HepG2 (cell line): Measurements from ENCODE around the gene FLACC1. TPM values are rescaled to one million over a fixed set of nuclear protein-coding genes. Genes with fewer than 3 reads are reported as not detected.

Source experiments
- ATAC-seq: fragments of 200-7000 bp; cut with Tn5 transposase; 3 replicates; pipeline ENCODE4 v1.9.1; 2020; ENCODE audit warnings: mild to moderate bottlenecking, moderate library complexity
- BruUV-seq: library from RNA; stranded (reverse); fragments of 400-500 nt; replicated peaks from 2 replicates; lab custom pipeline; 2021; lab: Mats Ljungman, UMichigan
- CTCF ChIA-PET: fragments of 300-600 bp; formaldehyde crosslinking; extraction: SDS; loops from one replicate; lab custom pipeline; 2021; ENCODE audit warnings: low total read pairs, inconsistent platforms, low intra/inter-chr PET ratio; lab: Yijun Ruan, JAX
- POLR2A ChIA-PET: fragments of 350-600 bp; sonication (Branson Sonifier 250); formaldehyde crosslinking; loops from one replicate; lab custom pipeline; 2020; ENCODE audit warnings: antibody characterized with exemption, inconsistent platforms; lab: Yijun Ruan, JAX
- DNase-seq: peaks from one replicate; pipeline ENCODE4 v3.0.0-alpha.2; 2015; ENCODE audit warnings: low spot score
- FAIRE-seq: peaks from 3 replicates; lab custom pipeline; 2011; peaks lifted over from hg19 to GRCh38; lab: Jason Lieb, UNC
- H2AFZ ChIP-seq: one replicate; pipeline ENCODE4 v1.6.1; 2011; ENCODE audit warnings: low read length, inconsistent platforms
- H3K27ac ChIP-seq: fragments of 300-600 bp; 3 replicates; pipeline ENCODE4 v1.8.0; 2011; ENCODE audit warnings: mixed run types, mild to moderate bottlenecking, mixed read lengths, low read length, inconsistent platforms; ENCODE audit not compliant: insufficient read depth; ENCODE audit errors: extremely low read length
- H3K27me3 ChIP-seq, 2 experiments: fragments of 200-600 bp in 1 of 2; 2 replicates in 1 of 2; 3 replicates in 1 of 2; pipeline versions ENCODE4 v1.6.0 to v1.8.0; 2011; ENCODE audit warnings: low read length in 2 of 2, mild to moderate bottlenecking in 2 of 2, moderate library complexity in 2 of 2, inconsistent platforms in 1 of 2; ENCODE audit not compliant: insufficient read depth in 2 of 2, control insufficient read depth in 1 of 2
- H3K36me3 ChIP-seq, 2 experiments: fragments of 200-600 bp in 1 of 2; replicated peaks in 1 of 2; 2 replicates in 1 of 2; 3 replicates in 1 of 2; pipeline versions ENCODE4 v1.5.1 to v1.8.0; 2011; ENCODE audit warnings: low read length in 2 of 2, inconsistent platforms in 1 of 2; ENCODE audit not compliant: insufficient read depth in 2 of 2, control insufficient read depth in 1 of 2
- H3K4me1 ChIP-seq: 2 replicates; pipeline ENCODE4 v1.5.1; 2012; ENCODE audit warnings: low read length, inconsistent platforms; ENCODE audit not compliant: insufficient read depth
- H3K4me2 ChIP-seq: 2 replicates; pipeline ENCODE4 v1.6.0; 2011; ENCODE audit warnings: low read depth, low read length, inconsistent platforms
- H3K4me3 ChIP-seq, 3 experiments: fragments of 200-600 bp in 1 of 3; sonication (generic), shearing (Covaris generic) in 1 of 3; replicated peaks in 1 of 3; 2 replicates each; pipeline ENCODE4 v1.5.1; 2011 to 2016; ENCODE audit warnings: low read length in 3 of 3, inconsistent platforms in 2 of 3, low read depth in 2 of 3, mild to moderate bottlenecking in 2 of 3, control low read depth in 1 of 3, mixed read lengths in 1 of 3; ENCODE audit not compliant: insufficient read depth in 1 of 3
- H3K79me2 ChIP-seq: one replicate; pipeline ENCODE4 v1.6.1; 2011; ENCODE audit warnings: low read length, inconsistent platforms; ENCODE audit not compliant: insufficient read depth
- H3K9ac ChIP-seq: 2 replicates; pipeline ENCODE4 v1.6.0; 2011; ENCODE audit warnings: mild to moderate bottlenecking, low read depth, low read length, inconsistent platforms; ENCODE audit not compliant: insufficient read depth
- H3K9me3 ChIP-seq: 2 replicates; pipeline ENCODE4 v1.5.1; 2012; ENCODE audit warnings: mild to moderate bottlenecking, low read length
- H4K20me1 ChIP-seq: 2 replicates; pipeline ENCODE4 v1.6.0; 2011; ENCODE audit warnings: inconsistent platforms, mild to moderate bottlenecking, low read length, moderate library complexity; ENCODE audit not compliant: insufficient read depth
- CSRNP1 ChIP-seq: sonication (generic); formaldehyde crosslinking; IDR thresholded peaks from 2 replicates; pipeline ENCODE4 v1.8.1; 2023; ENCODE audit warnings: mild to moderate bottlenecking, missing genetic modification reagents
- PATZ1 ChIP-seq: sonication (generic); formaldehyde crosslinking; IDR thresholded peaks from 2 replicates; pipeline ENCODE4 v1.4.0; 2020; ENCODE audit warnings: missing genetic modification reagents
- POLR2AphosphoS5 ChIP-seq: IDR thresholded peaks from 2 replicates; pipeline ENCODE4 v1.6.1; 2012; ENCODE audit warnings: low read depth, low read length
- RBM22 ChIP-seq: fragments of 200-400 bp; formaldehyde crosslinking; optimal IDR thresholded peaks from 2 replicates; pipeline ENCODE3; 2017; ENCODE audit warnings: mild to moderate bottlenecking, low read length, moderate library complexity
- ZNF501 ChIP-seq: sonication (generic); formaldehyde crosslinking; IDR thresholded peaks from 2 replicates; pipeline ENCODE4 v1.5.1; 2020; ENCODE audit warnings: mild to moderate bottlenecking, moderate library complexity, missing genetic modification reagents
- ZNF552 ChIP-seq: sonication (generic); formaldehyde crosslinking; IDR thresholded peaks from 2 replicates; pipeline ENCODE4 v1.9.0; 2022; ENCODE audit warnings: missing genetic modification reagents, mild to moderate bottlenecking, borderline replicate concordance
- ZNF557 ChIP-seq: sonication (generic); formaldehyde crosslinking; IDR thresholded peaks from 2 replicates; pipeline ENCODE4 v1.4.0; 2020; ENCODE audit warnings: missing genetic modification reagents
- WGBS: methylation state at CpG from one replicate; pipeline ENCODE4 v1.1.6; 2017; ENCODE audit warnings: low lambda C conversion rate; 5-methylcytosine and 5-hydroxymethylcytosine counted together
- in situ Hi-C: cut with HindIII; loops from 2 replicates; pipeline ENCODE4 v1.10.0; 2017; ENCODE audit warnings: low pct_unique_long_range_greater_than_20kb; ENCODE audit not compliant: extremely low pct_ligation_motif_present
- intact Hi-C: fragments of 100-400 bp; cut with micrococcal nuclease; formaldehyde crosslinking; loops from one replicate; pipeline ENCODE4 v1.10.0; 2022; ENCODE audit not compliant: unreplicated experiment
- polyA plus RNA-seq, 8 experiments: library from polyadenylated mRNA; depleted of rRNA in 3 of 8; stranded (reverse) in 7 of 8; unstranded in 1 of 8; fragments of >200 nt; fragmentation: Illumina TruSeq in 4 of 8; extraction: Trizol in 4 of 8; gene quantifications; 2 replicates each; pipeline versions ENCODE4 v1.2.1 to v1.2.3, GENCODE V29; 2011 to 2016; ENCODE audit warnings: low read depth in 4 of 8, missing spikeins in 1 of 8, mixed read lengths in 1 of 8; ENCODE audit not compliant: insufficient read depth in 1 of 8
- total RNA-seq, 5 experiments: library from RNA; depleted of rRNA; stranded (reverse); fragments of >200 nt; fragmentation: Illumina TruSeq; extraction: Trizol; gene quantifications; 2 replicates each; pipeline ENCODE4 v1.2.3, GENCODE V29; 2016; ENCODE audit warnings: low read depth in 1 of 5

The FLACC1 gene
- total and polyA plus RNA-seq, 2 of the 13 experiments (the other 11 are each of a cell fraction or from before 2014, with no cell fraction given), result 0.35 to 0.59 TPM

- TF ChIP-seq ZNF501, result no peak
- TF ChIP-seq RBM22, result peak; percentile 67
- TF ChIP-seq ZNF557 (CRISPR knock-in tag), result no peak
- no peak for TF ChIP-seq ZNF552 (CRISPR knock-in tag)
- no peak for TF ChIP-seq CSRNP1 (CRISPR knock-in tag)
- Histone ChIP-seq H3K4me1 (no peaks in the 10 kb centered on the region), H2AFZ (no peak overlapping the region), H3K4me2 (no peak overlapping the region), H3K4me3 (no peak overlapping the region), H3K27me3 (no peaks in the 10 kb centered on the region), H3K27ac (no peak overlapping the region), H3K36me3 (peaks cover 0 to 20% of the 10 kb centered on the region in 2 experiments; a peak in 2 of 5 replicates), H3K9me3 (no peaks in the 10 kb centered on the region), H4K20me1 (no peaks in the 10 kb centered on the region), H3K79me2 (no peaks in the 10 kb centered on the region), H3K9ac (no peak overlapping the region)
- intact Hi-C loops, result no loop called here
- DNase-seq (no peak), FAIRE-seq (no peak), ATAC-seq (peak; percentile 20; the same call in 1 of the 3 replicates)
- no TSS peak for BruUV-seq
- whole genome bisulfite sequencing, result 95% methylated on average over 5 of the region's 5 CpGs
- POLR2A ChIA-PET, result interaction anchor here (0.7 to 1.6 kb wide), 2 partner anchors 11 to 19 kb away, joined by 3 to 5 read pairs; no protein-coding TSS in a partner anchor
- CTCF ChIA-PET, result no interaction called here
- in situ Hi-C loops, result loop anchor here (5.0 kb wide), 1 partner anchor 117 kb away; no protein-coding TSS in a partner anchor
Measured at GRCh38 chr2:201244829-201245228, 112.3 kb downstream of the FLACC1 start.

GRCh38 chr2:201242571-201243277, 114.4 kb downstream of the FLACC1 start:
- Histone ChIP-seq H3K4me3 (no peak overlapping the region), H3K79me2 (peaks cover 6% of the 10 kb centered on the region), H3K9ac (no peak overlapping the region), H3K4me2 (no peak overlapping the region), H4K20me1 (no peaks in the 10 kb centered on the region), H3K27me3 (no peaks in the 10 kb centered on the region), H2AFZ (no peak overlapping the region), H3K9me3 (no peaks in the 10 kb centered on the region), H3K36me3 (peaks cover 4 to 29% of the 10 kb centered on the region in 2 experiments; a peak in 3 of 5 replicates), H3K4me1 (0 out of 2 replicates have a peak, but pooled peaks cover 3% of the 10 kb centered on the region), H3K27ac (no peak overlapping the region)
- FAIRE-seq, result no peak
- POLR2A ChIA-PET, result no interaction called here
- BruUV-seq, result no TSS peak
- CTCF ChIA-PET, result no interaction called here
- TF ChIP-seq POLR2AphosphoS5 (0 out of 2 replicates have a peak, but pooled peaks have one; percentile 12), PATZ1 (CRISPR knock-in tag) (no peak)
- in situ Hi-C loops, result loop anchor here (5.0 kb wide), 1 partner anchor 120 kb away; no protein-coding TSS in a partner anchor
- no peak for DNase-seq
- ATAC-seq, result no peak
- intact Hi-C loops, result no loop called here
